HG03558 (cell line): ENCODE results near the gene IPCEF1.

Experiments used
- ATAC-seq: cut with Tn5 transposase; IDR thresholded peaks from one replicate; pipeline ENCODE4 v1.9.1; 2021; ENCODE audit warnings: moderate number of reproducible peaks; ENCODE audit not compliant: unreplicated experiment; ENCODE audit errors: extremely low read depth

Gene IPCEF1

DNA sequence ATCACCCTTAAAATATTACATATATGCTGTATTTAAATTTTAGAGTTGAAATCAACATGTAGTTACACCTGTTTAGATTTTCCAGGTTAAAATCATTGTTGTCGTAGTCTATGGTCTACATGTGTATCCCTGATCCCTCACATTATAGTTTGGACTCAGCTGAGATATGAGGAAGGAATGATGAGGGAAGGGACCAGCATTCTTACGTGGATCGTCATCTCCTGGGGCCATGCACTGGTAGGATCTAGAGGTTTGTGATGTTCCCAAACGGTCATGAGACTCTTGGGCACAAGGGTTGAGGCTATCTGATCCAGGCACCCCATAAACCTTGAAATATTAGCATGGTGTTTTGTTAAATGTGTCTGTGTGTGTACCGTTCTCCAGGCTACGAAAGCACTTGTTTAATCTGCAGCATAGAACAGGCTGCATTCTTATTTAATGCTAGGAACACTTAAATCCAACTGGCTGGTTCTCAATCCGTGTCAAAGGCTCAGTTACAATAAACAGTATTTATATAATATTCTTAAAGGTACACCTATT is 55.4 kb downstream of the IPCEF1 start:
- no peak for ATAC-seq

- ATAC-seq: peak; percentile 31
These were observed 58.3 kb downstream of the IPCEF1 start for GRCh38 chr6:154298297-154298696.

GRCh38 chr6:154297721-154298120 is 58.9 kb downstream of the IPCEF1 start:
- ATAC-seq: no peak

DNA sequence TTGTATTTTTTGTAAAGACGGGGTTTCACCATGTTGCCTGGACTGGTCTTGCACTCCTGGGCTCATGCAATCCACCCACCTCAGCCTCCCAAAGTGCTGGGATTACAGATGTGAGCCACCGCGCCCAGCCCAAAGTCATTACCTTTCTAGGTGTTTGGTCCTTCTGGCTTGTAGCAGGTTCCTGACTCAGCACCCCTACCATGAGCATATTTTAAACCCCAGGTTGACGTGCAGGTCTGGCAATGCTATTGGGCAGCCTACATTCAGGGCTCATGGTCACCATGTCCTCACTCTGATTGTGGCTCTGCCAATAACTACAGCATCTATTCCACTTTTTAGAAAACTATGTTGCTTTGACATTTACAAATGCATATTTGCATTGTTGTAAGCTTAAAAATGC is 59.4 kb downstream of the IPCEF1 start:
- no peak for ATAC-seq

DNA sequence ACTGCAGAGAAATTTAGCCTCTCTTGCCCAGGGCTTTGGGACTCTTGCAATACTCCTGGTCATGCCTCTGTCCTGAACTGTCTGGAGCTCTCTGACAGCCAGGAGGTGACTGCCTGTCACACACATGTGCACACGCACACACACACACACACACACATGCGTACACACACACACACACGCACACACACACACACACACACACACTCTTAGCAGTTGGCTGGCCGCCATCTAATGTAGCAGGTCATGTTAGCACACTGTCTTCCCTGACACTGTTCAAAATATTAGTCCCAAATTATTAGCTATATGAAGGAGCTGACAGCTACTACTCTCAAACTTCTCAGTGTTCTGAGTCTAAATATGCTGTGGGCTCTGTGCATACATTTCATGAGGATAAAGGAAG is 60.9 kb downstream of the IPCEF1 start:
- ATAC-seq: no peak

- ATAC-seq: no peak
These were observed 63.6 kb downstream of the IPCEF1 start for GRCh38 chr6:154292855-154293519.

GRCh38 chr6:154292066-154292465 is 64.5 kb downstream of the IPCEF1 start:
- ATAC-seq: no peak

- no peak for ATAC-seq
These were observed 66.6 kb downstream of the IPCEF1 start for GRCh38 chr6:154289818-154290508.

DNA sequence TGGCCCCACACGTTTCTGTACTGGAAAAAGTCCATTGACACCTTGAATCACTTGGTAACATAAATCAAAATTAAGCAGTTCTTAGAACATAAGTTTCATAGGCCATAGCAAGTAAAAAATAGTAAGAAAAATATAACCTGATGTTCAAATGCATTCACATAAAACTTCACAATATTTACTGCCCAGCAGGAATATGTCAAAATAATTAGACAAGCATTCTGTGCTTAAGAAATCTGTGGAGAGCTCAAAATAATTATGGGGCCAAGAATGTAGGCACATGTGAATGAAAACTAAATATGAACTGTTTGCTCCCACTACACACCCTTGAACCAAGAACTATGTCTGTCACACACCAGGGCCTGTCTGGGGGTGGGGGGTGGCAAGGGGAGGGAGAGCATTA is 70.8 kb downstream of the IPCEF1 start:
- no peak for ATAC-seq

DNA sequence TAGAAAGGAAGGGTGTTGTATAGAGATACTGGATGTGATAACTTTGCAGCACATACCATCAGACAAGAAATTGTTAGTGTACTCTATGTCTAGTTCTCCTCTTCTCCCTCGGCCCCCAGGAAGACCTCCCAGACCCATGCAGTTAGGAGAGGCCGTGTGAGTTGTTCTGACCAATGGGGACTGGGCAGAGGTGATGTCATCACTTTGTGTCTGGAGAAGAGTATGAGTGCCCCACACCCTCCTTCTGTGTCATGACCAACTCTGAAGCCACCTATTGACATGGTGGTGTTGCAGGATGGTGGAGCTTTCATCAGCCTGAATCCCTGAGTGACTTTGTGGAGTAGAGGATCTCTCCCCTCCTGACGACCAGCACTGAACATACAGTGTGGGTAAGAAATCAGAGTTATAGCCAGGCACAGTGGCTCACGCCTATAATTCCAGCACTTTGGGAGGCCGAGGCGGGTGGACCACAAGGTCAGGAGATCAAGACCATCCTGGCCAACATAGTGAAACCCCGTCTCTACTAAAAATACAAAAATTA is 72.2 kb downstream of the IPCEF1 start:
- ATAC-seq: no peak

GRCh38 chr6:154280521-154280920 is 76.1 kb downstream of the IPCEF1 start:
- ATAC-seq: no peak

- no peak for ATAC-seq
These were observed 79.0 kb downstream of the IPCEF1 start for GRCh38 chr6:154277629-154278017.

GRCh38 chr6:154276810-154277628 is 79.6 kb downstream of the IPCEF1 start:
- ATAC-seq: no peak

- ATAC-seq: no peak
These were observed 82.4 kb downstream of the IPCEF1 start for GRCh38 chr6:154274168-154274567.

DNA sequence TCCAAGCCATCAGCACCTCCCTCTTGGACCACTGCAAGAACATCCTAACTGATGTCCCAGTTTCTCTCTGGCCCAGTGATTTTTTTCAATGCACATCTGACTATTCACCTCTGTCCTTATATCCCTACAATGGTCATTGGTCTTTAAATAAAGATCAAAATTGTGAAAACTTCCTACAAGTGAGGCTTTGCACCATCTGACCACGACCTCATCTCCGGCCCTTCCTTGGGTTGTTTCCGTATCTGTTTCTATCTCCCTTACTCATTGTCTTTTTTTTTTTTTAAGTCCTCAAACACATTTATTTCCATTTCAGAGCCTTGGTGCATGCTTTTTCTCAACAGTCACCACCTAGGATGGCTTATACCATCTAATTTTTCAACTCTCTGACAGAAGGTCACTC is 88.1 kb downstream of the IPCEF1 start:
- no peak for ATAC-seq

DNA sequence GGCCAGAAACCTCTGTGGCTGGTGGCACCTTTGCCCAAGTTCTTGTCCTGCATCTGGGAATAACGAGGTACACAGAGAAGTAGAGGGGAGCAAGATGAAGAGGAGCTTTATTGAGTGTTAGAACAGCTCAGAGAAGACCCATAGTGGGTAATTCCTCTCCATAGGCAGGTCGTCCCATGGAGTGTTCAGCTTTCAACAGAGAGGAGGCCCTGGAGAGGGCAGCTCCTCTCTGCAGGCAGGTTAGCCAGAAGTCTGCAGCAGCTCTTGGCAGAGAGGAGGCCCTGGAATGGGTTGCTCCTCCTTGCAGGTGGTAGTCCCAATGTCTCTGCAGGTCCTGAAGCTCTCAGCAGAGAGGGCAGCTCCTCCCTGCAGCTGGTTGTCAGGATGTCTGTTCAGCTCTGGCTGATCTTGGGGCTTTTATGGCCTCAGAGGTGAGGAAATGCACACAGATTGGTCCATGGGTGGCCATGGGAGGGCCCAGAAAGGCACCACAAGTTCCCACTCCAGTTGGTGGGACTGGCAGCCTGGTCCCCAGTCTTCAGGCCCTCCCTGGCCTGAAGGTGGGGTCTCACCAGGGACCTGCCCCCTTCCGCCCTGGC is 89.0 kb downstream of the IPCEF1 start:
- ATAC-seq: peak; percentile 48

- ATAC-seq: no peak
These were observed 90.0 kb downstream of the IPCEF1 start for GRCh38 chr6:154266560-154267099.

GRCh38 chr6:154261688-154262397 is 94.8 kb downstream of the IPCEF1 start:
- ATAC-seq: no peak

DNA sequence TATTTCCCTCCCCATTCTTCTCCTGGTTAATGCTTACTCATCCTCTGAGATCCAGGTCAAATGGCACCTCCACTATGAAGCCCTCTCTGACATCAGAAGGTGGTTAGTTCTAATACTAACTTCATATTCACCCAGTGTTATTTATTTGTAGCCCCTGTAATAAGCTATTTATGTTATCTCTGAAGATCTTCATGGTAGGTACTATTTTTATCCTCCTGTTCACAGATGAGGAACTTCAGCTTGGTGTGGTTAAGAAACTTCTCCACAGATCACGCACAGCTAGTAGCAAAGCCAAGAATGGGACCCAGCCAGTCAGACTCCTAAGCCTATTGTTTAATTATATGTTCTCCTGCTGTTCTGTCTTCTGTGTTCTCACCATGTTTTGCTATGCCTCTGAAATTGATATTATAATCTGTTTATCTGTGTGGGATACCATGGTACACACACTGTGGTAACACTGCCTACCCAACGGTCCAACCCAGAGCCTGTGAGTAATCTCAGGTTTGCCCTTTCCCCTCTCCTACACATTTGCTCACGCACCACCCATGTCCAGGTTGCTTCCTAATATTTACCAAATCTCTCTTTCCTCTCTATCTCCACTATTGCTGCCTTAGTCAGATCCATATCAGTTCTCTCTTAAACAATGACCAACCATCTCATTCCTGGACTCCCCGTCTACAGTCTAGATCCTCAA is 98.4 kb downstream of the IPCEF1 start:
- peak; percentile 80 for ATAC-seq
